Measurements from ENCODE around the gene INTS15.

DNA sequence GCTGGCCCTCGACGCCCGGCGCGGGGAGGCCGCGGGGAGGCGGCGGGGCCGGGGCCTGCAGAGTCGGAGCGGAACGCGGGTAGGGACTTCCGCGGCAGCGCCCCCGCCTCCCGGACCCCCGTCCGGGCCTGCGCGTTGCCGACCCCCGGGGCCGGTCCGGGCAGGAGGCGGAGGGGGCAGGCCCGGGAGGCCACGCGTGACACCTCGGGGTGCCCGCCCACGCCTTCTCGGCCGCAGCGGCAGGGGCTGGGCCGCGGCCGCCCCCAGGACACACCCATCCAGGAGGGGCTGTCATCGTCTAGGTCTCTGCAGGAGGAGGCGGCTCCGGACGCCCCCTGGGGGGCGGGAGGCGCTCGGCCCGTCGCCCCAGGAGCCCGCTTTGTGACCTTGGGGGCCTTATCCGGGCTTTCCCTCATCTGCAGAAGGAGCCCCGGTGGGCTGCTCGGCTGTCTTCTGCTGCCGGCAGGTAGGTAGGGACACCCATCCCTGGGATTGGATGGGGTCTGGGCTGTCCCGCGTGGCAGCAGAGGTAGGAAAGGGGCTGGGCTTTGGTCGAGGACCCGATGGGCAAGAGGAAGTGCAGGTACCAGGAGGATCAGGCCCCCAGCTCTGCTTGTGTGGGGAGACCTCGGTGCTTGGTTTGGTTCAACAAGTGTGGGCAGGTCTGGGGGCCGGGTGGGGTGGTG is 47.9 kb downstream of the INTS15 start:
- TF ChIP-seq, protein P1, sequence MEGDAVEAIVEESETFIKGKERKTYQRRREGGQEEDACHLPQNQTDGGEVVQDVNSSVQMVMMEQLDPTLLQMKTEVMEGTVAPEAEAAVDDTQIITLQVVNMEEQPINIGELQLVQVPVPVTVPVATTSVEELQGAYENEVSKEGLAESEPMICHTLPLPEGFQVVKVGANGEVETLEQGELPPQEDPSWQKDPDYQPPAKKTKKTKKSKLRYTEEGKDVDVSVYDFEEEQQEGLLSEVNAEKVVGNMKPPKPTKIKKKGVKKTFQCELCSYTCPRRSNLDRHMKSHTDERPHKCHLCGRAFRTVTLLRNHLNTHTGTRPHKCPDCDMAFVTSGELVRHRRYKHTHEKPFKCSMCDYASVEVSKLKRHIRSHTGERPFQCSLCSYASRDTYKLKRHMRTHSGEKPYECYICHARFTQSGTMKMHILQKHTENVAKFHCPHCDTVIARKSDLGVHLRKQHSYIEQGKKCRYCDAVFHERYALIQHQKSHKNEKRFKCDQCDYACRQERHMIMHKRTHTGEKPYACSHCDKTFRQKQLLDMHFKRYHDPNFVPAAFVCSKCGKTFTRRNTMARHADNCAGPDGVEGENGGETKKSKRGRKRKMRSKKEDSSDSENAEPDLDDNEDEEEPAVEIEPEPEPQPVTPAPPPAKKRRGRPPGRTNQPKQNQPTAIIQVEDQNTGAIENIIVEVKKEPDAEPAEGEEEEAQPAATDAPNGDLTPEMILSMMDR (IDR thresholded peaks at IDR 0.05; ENCODE audit: insufficient read depth, low read depth, low read length): peak; percentile 19
- no peak for TF ChIP-seq EZH2 (IDR thresholded peaks at IDR 0.05; ENCODE audit: insufficient read depth, low read length)

Data from astrocyte (in vitro differentiated cells and primary cell).